Activated T-helper 2 cell treated with anti-CD3 and anti-CD28 coated beads, Interferon-gamma antibody, Interleukin-2, Interleukin-4, amounts not matched to agents 10 μg/mL and 5 μg/mL and 100 μg/mL, durations not matched to agents 14 hours and 24 hours and 36 hours (primary cell): ENCODE results near the gene UST. TPM values are rescaled to one million over a fixed set of nuclear protein-coding genes. Genes with fewer than 3 reads are reported as not detected.
"Not testable (repeated sequence)": the region's sequence is repeated elsewhere in the genome, so short reads cannot be mapped to it uniquely, and the experiment has no call there.

Source experiments
- DNase-seq: peaks from one replicate; pipeline ENCODE4 v3.0.0; 2021; ENCODE audit warnings: low spot score
- H3K27ac Mint-ChIP-seq: one replicate; pipeline ENCODE4 v1.8.0; 2021; ENCODE audit warnings: mixed read lengths
- H3K27me3 Mint-ChIP-seq: one replicate; pipeline ENCODE4 v1.8.0; 2021; ENCODE audit warnings: low read depth, mixed read lengths
- H3K36me3 Mint-ChIP-seq: one replicate; pipeline ENCODE4 v1.8.0; 2021; ENCODE audit warnings: low read depth, mixed read lengths
- H3K4me1 Mint-ChIP-seq: one replicate; pipeline ENCODE4 v1.8.0; 2021; ENCODE audit warnings: low read depth, mixed read lengths
- H3K4me3 Mint-ChIP-seq: one replicate; pipeline ENCODE4 v1.8.0; 2021; ENCODE audit warnings: low read depth, mild to moderate bottlenecking, moderate library complexity, mixed read lengths
- H3K9me3 Mint-ChIP-seq: one replicate; pipeline ENCODE4 v1.8.0; 2021; ENCODE audit warnings: mixed read lengths
- intact Hi-C: fragments of 100-400 bp; cut with micrococcal nuclease; formaldehyde crosslinking; loops from one replicate; pipeline ENCODE4 v1.15.1; 2023
- total RNA-seq: library from RNA; stranded (reverse); gene quantifications from 2 replicates; pipeline ENCODE4 v1.2.3, GENCODE V29; 2022

UST gene
- total RNA-seq, 1 donor from 2014 or later: 1.3 TPM

DNA sequence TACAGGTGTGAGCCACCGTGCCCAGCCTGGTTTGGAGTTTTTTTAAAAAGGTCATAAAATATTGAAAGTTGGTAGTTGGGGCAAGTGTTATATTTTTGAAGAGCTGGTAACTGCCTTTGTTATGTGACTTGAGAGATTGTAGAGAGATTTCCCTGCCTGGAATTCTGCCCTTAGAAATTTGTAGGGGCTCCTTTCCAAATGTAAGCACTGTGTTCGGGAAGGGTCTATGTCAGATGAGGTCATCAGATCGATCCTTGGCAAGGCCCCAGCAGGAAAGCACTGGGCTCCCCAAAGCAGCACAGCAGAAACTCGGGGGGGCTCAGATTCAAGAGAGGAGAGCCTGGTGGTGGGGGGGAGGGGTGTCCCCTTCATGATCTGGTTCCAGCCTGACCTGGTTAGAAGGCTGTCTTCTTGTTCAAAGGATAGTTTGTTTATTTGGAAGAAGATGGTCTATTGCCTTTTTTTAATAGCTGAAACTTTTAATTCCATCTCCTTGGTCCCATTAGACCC, 220.2 kb downstream of the UST start:
- intact Hi-C loops: no loop called here
- peaks cover 20% of the 10 kb centered on the region for H3K27me3 Mint-ChIP-seq

DNA sequence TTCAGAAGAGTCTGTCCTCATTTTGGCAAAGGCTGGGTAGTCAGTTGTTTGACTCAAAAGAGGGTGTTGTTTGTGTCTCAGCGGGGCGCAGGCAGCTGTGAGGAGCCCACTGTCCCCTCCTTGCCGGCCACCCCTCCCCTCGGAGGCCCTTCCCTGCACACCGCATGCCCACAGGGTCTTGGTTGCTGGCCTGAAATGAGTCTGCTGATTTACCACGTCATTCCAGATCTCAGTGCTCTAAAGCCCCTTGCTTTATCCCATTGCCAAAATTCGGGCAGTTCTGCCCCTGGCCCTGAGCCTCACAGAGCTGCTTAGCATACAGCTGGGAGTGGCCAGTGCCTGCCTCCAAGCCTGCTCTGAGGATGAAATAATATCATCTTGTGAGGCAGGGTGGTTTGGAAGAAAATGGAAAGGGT, 220.7 kb downstream of the UST start:
- no peak for DNase-seq
- Mint-ChIP-seq H3K27ac (no peak overlapping the region), H3K36me3 (no peaks in the 10 kb centered on the region), H3K27me3 (peaks cover 21% of the 10 kb centered on the region), H3K4me1 (no peaks in the 10 kb centered on the region), H3K4me3 (no peak overlapping the region), H3K9me3 (no peaks in the 10 kb centered on the region)
- intact Hi-C loops: no loop called here

More for the DNA sequence above, 220.2 kb downstream of the UST start:
- no peak overlapping the region for H3K4me3 Mint-ChIP-seq
- no peaks in the 10 kb centered on the region for H3K4me1 Mint-ChIP-seq
- no peaks in the 10 kb centered on the region for H3K36me3 Mint-ChIP-seq
- H3K27ac Mint-ChIP-seq: no peak overlapping the region
- DNase-seq: no peak
- H3K9me3 Mint-ChIP-seq: no peaks in the 10 kb centered on the region

DNA sequence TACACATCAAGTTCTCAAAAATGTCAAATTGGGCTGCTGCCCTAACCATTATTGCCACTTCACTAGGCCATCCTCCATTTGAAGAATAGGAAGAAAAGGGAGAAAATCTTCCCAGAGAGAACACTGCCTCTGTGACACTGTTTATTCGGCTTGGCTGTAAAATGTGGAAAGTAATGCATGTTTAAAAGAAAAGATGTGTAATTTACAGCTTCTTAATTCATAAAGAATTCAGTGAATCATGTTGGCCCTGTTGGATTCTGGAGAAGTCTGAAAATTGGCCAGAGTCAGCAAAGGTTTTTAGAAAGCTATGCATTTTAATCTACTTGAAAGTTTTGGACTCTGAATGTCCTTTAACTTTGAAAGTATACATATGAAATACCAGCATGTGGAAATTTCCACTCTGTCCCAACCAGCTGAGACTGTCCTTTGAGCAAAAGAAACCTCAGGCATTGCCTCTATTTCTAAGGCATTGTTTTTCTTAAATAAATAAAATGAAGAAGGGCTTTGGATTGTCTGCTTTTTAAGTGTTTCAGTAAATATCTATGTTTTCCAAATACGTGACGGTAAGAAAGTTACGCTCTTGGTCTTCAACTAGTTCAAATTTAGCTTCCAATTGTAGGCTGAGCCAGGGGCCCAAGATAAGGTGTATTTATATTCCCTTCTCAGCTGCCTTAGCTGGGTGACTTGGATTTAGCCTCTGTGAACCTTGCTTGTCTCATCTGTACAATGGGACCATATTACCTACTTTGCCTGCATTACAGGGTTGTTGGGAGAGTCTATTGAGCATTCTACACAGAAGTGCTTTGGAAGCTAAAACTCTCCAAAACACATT, 222.2 kb downstream of the UST start:
- Mint-ChIP-seq H3K4me3 (no peak overlapping the region), H3K36me3 (no peaks in the 10 kb centered on the region), H3K27ac (no peak overlapping the region), H3K4me1 (no peaks in the 10 kb centered on the region), H3K27me3 (peaks cover 26% of the 10 kb centered on the region), H3K9me3 (no peaks in the 10 kb centered on the region)
- intact Hi-C loops: no loop called here
- DNase-seq: no peak

DNA sequence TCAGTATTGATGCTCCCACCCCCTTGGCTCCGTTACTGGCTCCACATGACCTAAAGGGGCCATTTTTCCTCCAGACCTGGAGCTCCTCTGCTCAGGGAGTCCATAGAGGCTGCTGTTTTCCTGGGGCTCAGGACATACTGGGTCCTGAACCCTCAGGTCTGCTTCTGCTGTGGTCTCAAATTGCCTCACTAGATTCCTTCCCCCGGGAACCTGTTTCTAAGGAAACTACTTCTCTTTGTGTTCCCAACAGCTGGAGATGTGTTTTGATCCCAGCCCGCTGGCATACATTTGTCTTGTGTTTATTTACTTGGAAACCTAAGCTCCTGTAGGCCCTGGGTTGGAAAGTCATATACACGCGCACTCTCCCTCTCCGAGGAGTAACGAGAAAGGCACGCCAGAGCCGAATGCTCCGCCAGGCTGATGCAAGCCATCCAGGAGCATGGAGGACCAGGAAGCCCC, 222.8 kb downstream of the UST start:
- H3K27ac Mint-ChIP-seq: no peak overlapping the region
- intact Hi-C loops: no loop called here
- peaks cover 30% of the 10 kb centered on the region for H3K27me3 Mint-ChIP-seq
- no peaks in the 10 kb centered on the region for H3K36me3 Mint-ChIP-seq
- H3K9me3 Mint-ChIP-seq: no peaks in the 10 kb centered on the region
- no peak overlapping the region for H3K4me3 Mint-ChIP-seq
- no peak for DNase-seq
- H3K4me1 Mint-ChIP-seq: no peaks in the 10 kb centered on the region

DNA sequence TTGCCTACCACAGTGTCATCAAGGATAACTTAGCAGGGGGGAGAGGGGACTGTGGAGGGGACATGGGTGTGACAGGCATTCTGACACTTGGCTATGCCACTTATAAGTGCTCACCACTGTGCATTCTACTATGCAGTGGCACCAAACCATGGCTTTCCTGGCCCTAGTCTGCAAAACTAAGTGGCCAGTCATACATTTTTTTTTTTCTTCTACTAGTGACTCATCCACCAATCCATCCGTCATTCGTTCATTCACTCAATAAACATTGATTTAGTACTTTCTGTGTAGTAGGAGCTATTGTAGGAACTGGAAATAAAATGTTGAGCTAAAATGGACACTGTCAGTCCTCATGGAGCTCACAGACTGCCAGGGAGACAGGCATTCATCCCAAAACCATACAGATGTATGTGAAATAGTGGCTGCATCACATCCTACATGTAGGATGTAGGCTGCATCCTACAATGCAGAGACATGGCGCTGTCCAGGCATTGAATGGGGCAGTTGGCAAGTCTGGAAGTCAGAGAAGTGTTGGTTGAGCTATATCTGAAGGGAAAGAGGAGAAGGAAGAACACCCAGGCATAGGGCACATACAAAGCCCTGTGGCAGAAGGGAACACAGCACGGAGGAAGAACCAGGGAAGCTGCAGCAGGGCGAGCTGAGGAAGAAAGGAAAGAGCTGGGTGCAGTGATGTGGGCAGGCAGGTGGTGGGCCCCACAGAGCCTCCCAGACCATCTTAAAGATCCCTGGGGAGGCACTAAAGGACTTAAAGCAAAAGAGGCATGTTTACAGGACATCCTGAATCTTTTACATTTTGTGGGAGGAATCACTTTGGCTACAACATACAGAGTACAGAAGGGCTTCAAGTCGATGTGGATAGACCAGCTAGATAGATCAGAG, 224.4 kb downstream of the UST start:
- Mint-ChIP-seq H3K9me3 (no peaks in the 10 kb centered on the region), H3K36me3 (no peaks in the 10 kb centered on the region), H3K4me1 (no peaks in the 10 kb centered on the region), H3K4me3 (no peak overlapping the region), H3K27ac (no peak overlapping the region), H3K27me3 (peaks cover 40% of the 10 kb centered on the region)
- intact Hi-C loops: no loop called here
- DNase-seq: no peak

DNA sequence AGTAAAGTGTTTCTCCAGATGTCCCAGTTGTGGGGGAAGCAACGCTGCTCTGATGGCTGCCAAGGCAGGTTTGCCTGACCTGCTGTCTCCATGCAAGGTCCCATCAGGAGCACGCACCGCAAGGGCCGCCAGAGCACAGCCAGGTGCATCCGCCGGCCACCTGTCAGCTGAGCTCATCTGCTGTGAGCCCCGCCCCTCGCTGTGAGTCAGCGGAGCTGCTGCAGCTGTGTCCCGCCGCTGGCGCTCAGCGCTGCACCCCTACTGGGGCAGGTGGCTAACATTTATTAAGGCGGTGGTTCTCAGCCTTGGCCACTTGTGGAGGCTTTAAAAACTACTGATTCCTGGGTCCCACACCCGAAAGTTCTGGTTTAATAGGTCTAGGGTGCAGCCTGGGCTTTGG, 225.7 kb downstream of the UST start:
- intact Hi-C loops: no loop called here
- no peaks in the 10 kb centered on the region for H3K36me3 Mint-ChIP-seq
- no peaks in the 10 kb centered on the region for H3K4me1 Mint-ChIP-seq
- DNase-seq: peak; percentile 19
- H3K27me3 Mint-ChIP-seq: peaks cover 42% of the 10 kb centered on the region
- H3K27ac Mint-ChIP-seq: no peak overlapping the region
- no peaks in the 10 kb centered on the region for H3K9me3 Mint-ChIP-seq
- H3K4me3 Mint-ChIP-seq: no peak overlapping the region

DNA sequence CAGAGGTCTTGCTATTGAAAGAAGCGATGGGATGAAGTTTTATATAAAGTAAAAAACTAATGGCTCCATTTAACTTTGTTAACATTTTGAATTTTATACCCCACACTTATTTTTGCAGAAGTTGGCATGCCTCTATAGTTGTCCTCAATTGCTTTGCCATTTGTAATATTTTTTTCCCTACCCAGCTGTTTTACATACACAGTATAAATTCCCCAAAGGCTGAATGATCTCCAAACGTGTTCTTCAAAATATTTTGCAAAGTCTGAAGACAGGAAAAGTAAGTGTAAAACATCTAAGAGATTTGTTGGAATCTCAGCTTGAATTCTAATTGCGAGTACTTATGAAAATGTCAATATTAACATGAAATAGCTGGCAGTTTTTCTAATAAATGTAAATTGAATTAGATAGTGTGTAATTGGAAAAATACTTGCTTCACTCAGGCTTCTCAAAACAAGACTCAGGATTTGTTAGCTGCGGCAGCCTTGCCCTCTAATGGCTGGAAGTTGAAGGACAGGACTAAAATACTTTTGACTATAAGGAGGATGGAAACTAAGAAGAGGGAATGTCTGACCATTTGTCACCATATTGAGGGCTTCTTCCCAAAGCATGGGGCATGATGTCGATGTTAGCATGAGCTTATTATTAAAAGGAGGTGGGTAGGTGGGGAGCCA, 226.8 kb downstream of the UST start:
- Mint-ChIP-seq H3K27ac (no peak overlapping the region), H3K36me3 (no peaks in the 10 kb centered on the region)

DNA sequence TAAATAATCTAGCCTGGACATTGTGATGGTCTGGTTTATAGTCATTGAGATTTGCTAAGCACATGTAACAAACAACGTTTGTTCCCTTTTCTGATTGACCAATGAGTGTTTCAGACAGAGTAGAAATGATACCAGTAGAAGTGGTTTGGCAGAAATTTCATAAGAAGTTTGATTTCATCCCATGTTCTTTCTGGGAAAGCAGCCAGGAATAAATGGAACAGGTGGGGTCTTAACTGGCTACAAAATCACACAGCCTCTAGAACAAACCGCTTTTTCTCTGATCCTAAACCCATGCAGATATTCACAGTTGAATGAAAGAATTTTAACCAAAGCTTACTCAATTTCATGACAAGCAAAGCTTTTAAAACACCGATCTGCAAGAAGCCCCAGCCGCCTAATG, 227.5 kb downstream of the UST start:
- H3K4me3 Mint-ChIP-seq: no peak overlapping the region
- H3K36me3 Mint-ChIP-seq: no peaks in the 10 kb centered on the region
- H3K27ac Mint-ChIP-seq: no peak overlapping the region
- no peaks in the 10 kb centered on the region for H3K9me3 Mint-ChIP-seq
- no peak for DNase-seq
- no peaks in the 10 kb centered on the region for H3K4me1 Mint-ChIP-seq
- intact Hi-C loops: no loop called here
- peaks cover 40% of the 10 kb centered on the region for H3K27me3 Mint-ChIP-seq

More for the DNA sequence above, 226.8 kb downstream of the UST start:
- H3K4me1 Mint-ChIP-seq: no peaks in the 10 kb centered on the region
- H3K9me3 Mint-ChIP-seq: no peaks in the 10 kb centered on the region
- intact Hi-C loops: no loop called here
- peaks cover 42% of the 10 kb centered on the region for H3K27me3 Mint-ChIP-seq
- no peak for DNase-seq
- H3K4me3 Mint-ChIP-seq: no peak overlapping the region

DNA sequence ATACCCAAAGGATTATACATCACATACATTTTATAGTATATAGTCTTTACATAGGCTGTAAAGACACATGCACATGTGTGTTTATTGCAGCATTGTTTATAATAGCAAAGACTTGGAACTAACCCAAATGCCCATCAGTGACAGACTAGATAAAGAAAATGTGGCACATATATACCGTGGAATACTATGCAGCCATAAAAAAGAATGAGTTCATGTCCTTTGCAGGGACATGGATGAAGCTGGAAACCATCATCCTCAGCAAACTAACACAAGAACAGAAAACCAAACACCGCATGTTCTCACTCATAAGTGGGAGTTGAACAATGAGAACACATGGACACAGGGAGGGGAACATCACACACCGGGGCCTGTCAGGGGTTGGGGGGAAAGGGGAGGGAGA, 231.5 kb downstream of the UST start:
- H3K27me3 Mint-ChIP-seq: peaks cover 34% of the 10 kb centered on the region
- not testable (repeated sequence) for H3K27ac Mint-ChIP-seq

DNA sequence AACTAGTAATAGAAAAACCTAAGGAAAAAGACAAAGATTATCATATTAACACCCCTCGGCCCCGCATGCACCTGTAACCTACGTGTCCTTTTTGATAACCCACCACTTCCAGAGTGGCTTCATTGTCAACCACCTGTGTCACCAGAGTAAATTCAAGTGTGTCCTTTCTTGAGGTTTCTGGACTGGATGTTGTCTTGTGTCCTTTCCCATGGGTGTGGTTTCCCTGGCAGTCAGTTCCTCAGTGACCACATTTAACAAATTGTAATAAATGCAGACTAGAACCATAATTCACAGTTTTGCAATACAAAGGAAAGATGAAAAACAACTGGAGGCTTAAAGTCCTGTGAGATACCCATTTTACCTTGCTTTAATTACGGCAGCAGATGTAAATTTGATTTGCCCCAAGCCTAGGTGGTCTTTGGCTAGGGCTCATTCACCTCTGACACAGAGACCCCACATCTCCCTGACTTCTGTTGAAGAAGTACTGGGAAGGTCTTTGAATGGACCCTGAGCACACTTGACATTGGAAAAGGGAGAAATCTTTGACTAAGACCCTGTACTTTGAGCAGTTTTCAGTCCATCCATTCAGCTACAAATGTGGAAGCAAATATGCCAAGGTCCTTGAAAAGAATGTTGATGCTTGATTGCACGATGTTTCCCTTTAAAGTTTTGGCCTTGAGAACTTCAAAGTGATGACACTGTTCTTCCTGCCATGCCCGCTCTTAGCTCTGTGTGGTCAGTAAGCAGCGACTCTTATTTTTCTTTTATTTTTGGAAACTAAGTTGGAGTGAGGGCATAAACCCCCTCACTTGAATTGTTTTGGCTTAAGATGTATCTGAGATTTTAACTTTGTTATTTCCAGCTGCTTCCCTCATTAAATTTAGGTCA, 232.4 kb downstream of the UST start:
- intact Hi-C loops: no loop called here
- no peak overlapping the region for H3K4me3 Mint-ChIP-seq
- H3K4me1 Mint-ChIP-seq: no peaks in the 10 kb centered on the region
- no peaks in the 10 kb centered on the region for H3K9me3 Mint-ChIP-seq
- no peak overlapping the region for H3K27ac Mint-ChIP-seq
- H3K27me3 Mint-ChIP-seq: peaks cover 27% of the 10 kb centered on the region
- DNase-seq: no peak
- no peaks in the 10 kb centered on the region for H3K36me3 Mint-ChIP-seq

More for the DNA sequence above, 231.5 kb downstream of the UST start:
- H3K4me3 Mint-ChIP-seq, H3K9me3 Mint-ChIP-seq, DNase-seq, H3K36me3 Mint-ChIP-seq, intact Hi-C loops, H3K4me1 Mint-ChIP-seq: not testable (repeated sequence)

DNA sequence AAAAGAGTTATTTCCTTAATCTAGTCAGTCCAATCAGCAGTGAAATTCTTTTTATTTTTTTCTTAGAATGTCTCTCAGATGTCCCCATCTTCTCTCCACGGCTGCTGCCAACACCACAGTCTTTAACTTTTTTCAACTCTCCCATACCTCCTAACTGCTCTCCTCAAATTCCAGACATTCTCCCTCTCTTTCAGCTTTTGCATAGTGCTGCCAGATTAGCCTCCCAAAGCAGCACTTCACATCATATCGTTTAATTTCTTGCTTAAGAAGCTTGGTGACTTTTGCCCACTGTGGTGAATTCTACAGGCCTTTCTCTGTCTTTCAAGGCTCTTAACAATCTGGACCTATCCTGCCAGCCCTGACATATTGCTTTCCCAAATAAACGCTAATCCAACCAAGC, 233.4 kb downstream of the UST start:
- no peak for DNase-seq
- no peaks in the 10 kb centered on the region for H3K36me3 Mint-ChIP-seq
- peaks cover 28% of the 10 kb centered on the region for H3K27me3 Mint-ChIP-seq
- intact Hi-C loops: no loop called here
- no peaks in the 10 kb centered on the region for H3K9me3 Mint-ChIP-seq
- no peaks in the 10 kb centered on the region for H3K4me1 Mint-ChIP-seq
- H3K27ac Mint-ChIP-seq: no peak overlapping the region
- no peak overlapping the region for H3K4me3 Mint-ChIP-seq

DNA sequence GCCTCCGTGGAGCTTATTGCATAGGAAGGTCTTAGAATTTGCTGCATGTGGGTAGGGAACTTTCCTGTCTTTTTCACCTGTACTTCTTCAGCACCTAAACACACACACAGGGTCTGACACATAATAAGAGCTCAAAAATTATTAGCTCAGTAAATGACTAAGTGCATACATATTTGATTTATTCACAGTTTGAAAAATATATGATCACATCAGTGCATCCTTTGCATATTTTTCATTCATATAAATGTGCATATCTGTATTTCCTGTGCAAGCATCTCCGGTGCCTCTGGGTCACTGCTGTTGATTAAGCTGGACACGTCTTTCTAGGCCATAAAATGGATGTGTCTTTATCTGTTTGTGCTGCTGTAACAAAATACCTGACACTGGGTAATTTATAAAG, 234.7 kb downstream of the UST start:
- Mint-ChIP-seq H3K27me3 (peaks cover 22% of the 10 kb centered on the region), H3K4me3 (no peak overlapping the region), H3K4me1 (no peaks in the 10 kb centered on the region), H3K27ac (no peak overlapping the region), H3K36me3 (no peaks in the 10 kb centered on the region), H3K9me3 (no peaks in the 10 kb centered on the region)
- DNase-seq: no peak
- intact Hi-C loops: no loop called here
